H9 (cell line): Measurements from ENCODE around the gene PAIP1. TPM values are rescaled to one million over a fixed set of nuclear protein-coding genes. Genes with fewer than 3 reads are reported as not detected.

ENCODE experiments used
- DNase-seq: peaks from one replicate; pipeline ENCODE4 v3.0.0-alpha.2; 2017
- H2AFZ ChIP-seq: one replicate; pipeline ENCODE4 v1.6.1; 2013; ENCODE audit warnings: mild to moderate bottlenecking, low read length, control low read depth, moderate library complexity
- H2AK5ac ChIP-seq: 2 replicates; pipeline ENCODE4 v1.6.1; 2013; ENCODE audit warnings: low read length, control low read depth, mixed read lengths; ENCODE audit not compliant: insufficient read length
- H2BK120ac ChIP-seq: one replicate; pipeline ENCODE4 v1.6.1; 2013; ENCODE audit warnings: low read depth, mild to moderate bottlenecking, low read length, control low read depth, inconsistent platforms; ENCODE audit not compliant: poor library complexity, severe bottlenecking
- H2BK12ac ChIP-seq: 2 replicates; pipeline ENCODE4 v1.6.1; 2013; ENCODE audit warnings: low read length, control low read depth, mixed read lengths, low read depth; ENCODE audit not compliant: insufficient read length
- H2BK15ac ChIP-seq: 2 replicates; pipeline ENCODE4 v1.6.1; 2013; ENCODE audit warnings: low read depth, low read length, control low read depth
- H2BK20ac ChIP-seq: one replicate; pipeline ENCODE4 v1.6.1; 2013; ENCODE audit warnings: low read depth, mild to moderate bottlenecking, low read length, control low read depth, inconsistent platforms; ENCODE audit not compliant: poor library complexity, severe bottlenecking
- H2BK5ac ChIP-seq: 2 replicates; pipeline ENCODE4 v1.6.1; 2013; ENCODE audit warnings: low read length, control low read depth, mixed read lengths; ENCODE audit not compliant: insufficient read length
- H3K14ac ChIP-seq: 2 replicates; pipeline ENCODE4 v1.6.1; 2013; ENCODE audit warnings: low read length, control low read depth; ENCODE audit not compliant: insufficient read depth
- H3K18ac ChIP-seq: 2 replicates; pipeline ENCODE4 v1.6.1; 2013; ENCODE audit warnings: low read depth, mild to moderate bottlenecking, mixed read lengths, low read length, control low read depth; ENCODE audit not compliant: insufficient read length
- H3K23ac ChIP-seq: 2 replicates; pipeline ENCODE4 v1.6.1; 2013; ENCODE audit warnings: low read length, control low read depth, mixed read lengths, low read depth; ENCODE audit not compliant: insufficient read length
- H3K23me2 ChIP-seq: 2 replicates; pipeline ENCODE4 v1.6.1; 2013; ENCODE audit warnings: low read depth, mild to moderate bottlenecking, mixed read lengths, low read length, control low read depth; ENCODE audit not compliant: insufficient read length, poor library complexity, severe bottlenecking
- H3K27ac ChIP-seq: 2 replicates; pipeline ENCODE4 v1.5.1; 2013; ENCODE audit warnings: low read length, control low read depth, mixed read lengths, low read depth; ENCODE audit not compliant: insufficient read length
- H3K27me3 ChIP-seq: 2 replicates; pipeline ENCODE4 v1.6.1; 2013; ENCODE audit warnings: low read length, control low read depth, inconsistent platforms; ENCODE audit not compliant: insufficient read depth
- H3K4ac ChIP-seq: 2 replicates; pipeline ENCODE4 v1.6.1; 2013; ENCODE audit warnings: low read depth, mild to moderate bottlenecking, control low read depth, inconsistent platforms, low read length, moderate library complexity
- H3K4me1 ChIP-seq: 2 replicates; pipeline ENCODE4 v1.6.1; 2013; ENCODE audit warnings: low read length, control low read depth, inconsistent platforms; ENCODE audit not compliant: insufficient read depth
- H3K4me2 ChIP-seq: 2 replicates; pipeline ENCODE4 v1.6.1; 2013; ENCODE audit warnings: low read length, control low read depth, mixed read lengths; ENCODE audit not compliant: insufficient read length, insufficient read depth
- H3K56ac ChIP-seq: 2 replicates; pipeline ENCODE4 v1.6.1; 2013; ENCODE audit warnings: low read depth, mild to moderate bottlenecking, mixed read lengths, low read length, control low read depth; ENCODE audit not compliant: insufficient read length
- H3K79me1 ChIP-seq: 2 replicates; pipeline ENCODE4 v1.6.1; 2013; ENCODE audit warnings: low read depth, mild to moderate bottlenecking, moderate library complexity, low read length, control low read depth, inconsistent platforms; ENCODE audit not compliant: insufficient read depth, poor library complexity, severe bottlenecking
- H3K79me2 ChIP-seq: 2 replicates; pipeline ENCODE4 v1.6.1; 2013; ENCODE audit warnings: low read length, control low read depth, inconsistent platforms; ENCODE audit not compliant: insufficient read depth
- H3K9ac ChIP-seq: 2 replicates; pipeline ENCODE4 v1.6.1; 2013; ENCODE audit warnings: low read length, control low read depth, mixed read lengths; ENCODE audit not compliant: insufficient read length; ENCODE audit errors: extremely low read depth
- H3K9me3 ChIP-seq: one replicate; pipeline ENCODE4 v1.6.1; 2013; ENCODE audit warnings: low read depth, low read length, inconsistent platforms; ENCODE audit not compliant: control insufficient read depth
- H3T11ph ChIP-seq: one replicate; pipeline ENCODE4 v1.6.1; 2013; ENCODE audit warnings: mild to moderate bottlenecking, low read length, control low read depth, inconsistent platforms
- H4K20me1 ChIP-seq: one replicate; pipeline ENCODE4 v1.6.1; 2013; ENCODE audit not compliant: control insufficient read depth, insufficient read length, insufficient read depth
- H4K5ac ChIP-seq: 2 replicates; pipeline ENCODE4 v1.6.1; 2013; ENCODE audit warnings: low read depth, mild to moderate bottlenecking, mixed read lengths, low read length, control low read depth; ENCODE audit not compliant: insufficient read length
- H4K8ac ChIP-seq: replicated peaks from 2 replicates; pipeline ENCODE4 v1.6.1; 2013; ENCODE audit warnings: low read length, control low read depth, mixed read lengths, low read depth; ENCODE audit not compliant: insufficient read length
- H4K91ac ChIP-seq: 2 replicates; pipeline ENCODE4 v1.6.1; 2013; ENCODE audit warnings: low read depth, mild to moderate bottlenecking, moderate library complexity, mixed read lengths, low read length, control low read depth; ENCODE audit not compliant: insufficient read length
- H3K27ac Mint-ChIP-seq, 3 experiments: 2 replicates in 2 of 3; 3 replicates in 1 of 3; pipeline ENCODE4 v1.8.0; 2020 to 2021; ENCODE audit warnings: mixed read lengths in 3 of 3, mild to moderate bottlenecking in 1 of 3, moderate library complexity in 1 of 3
- H3K27me3 Mint-ChIP-seq: 2 replicates; pipeline ENCODE4 v1.8.0; 2021; ENCODE audit warnings: low read depth, mild to moderate bottlenecking, moderate library complexity, mixed read lengths
- H3K36me3 Mint-ChIP-seq, 3 experiments: 2 replicates in 2 of 3; 3 replicates in 1 of 3; pipeline ENCODE4 v1.8.0; 2020 to 2021; ENCODE audit warnings: low read depth in 3 of 3, mixed read lengths in 3 of 3; ENCODE audit not compliant: insufficient read depth in 1 of 3
- H3K4me1 Mint-ChIP-seq, 2 experiments: 2 replicates each; pipeline ENCODE4 v1.8.0; 2020; ENCODE audit warnings: mixed read lengths in 2 of 2
- H3K4me3 Mint-ChIP-seq, 2 experiments: 2 replicates in 1 of 2; 3 replicates in 1 of 2; pipeline ENCODE4 v1.8.0; 2020 to 2021; ENCODE audit warnings: mild to moderate bottlenecking in 2 of 2, mixed read lengths in 2 of 2, moderate library complexity in 1 of 2
- H3K9me3 Mint-ChIP-seq, 2 experiments: 2 replicates in 1 of 2; 3 replicates in 1 of 2; pipeline ENCODE4 v1.8.0; 2020; ENCODE audit warnings: mild to moderate bottlenecking in 2 of 2, mixed read lengths in 2 of 2, moderate library complexity in 1 of 2
- WGBS: extraction: QIAGEN DNeasy Blood & Tissue Kit; methylation state at CpG from one replicate; pipeline ENCODE4 v1.1.7; 2013; ENCODE audit warnings: missing lambda C conversion rate, low lambda C conversion rate, mixed read lengths; ENCODE audit not compliant: insufficient read length; ENCODE audit errors: extremely low coverage; 5-methylcytosine and 5-hydroxymethylcytosine counted together
- long read RNA-seq: library from polyadenylated mRNA; unstranded; transcript quantifications from one replicate; pipeline ENCODE4 v2.0.0, GENCODE V29; 2020
- total RNA-seq: library from RNA; stranded (reverse); gene quantifications from 2 replicates; pipeline ENCODE4 v1.2.1, GENCODE V29; 2021
- TF ChIP-seq, protein P1 (sequence below): fragments of 200-600 bp; sonication (generic); conservative IDR thresholded peaks from 3 replicates; pipeline ENCODE4 v1.8.0; 2021; ENCODE audit warnings: antibody characterized with exemption, mild to moderate bottlenecking

The PAIP1 gene, protein sequence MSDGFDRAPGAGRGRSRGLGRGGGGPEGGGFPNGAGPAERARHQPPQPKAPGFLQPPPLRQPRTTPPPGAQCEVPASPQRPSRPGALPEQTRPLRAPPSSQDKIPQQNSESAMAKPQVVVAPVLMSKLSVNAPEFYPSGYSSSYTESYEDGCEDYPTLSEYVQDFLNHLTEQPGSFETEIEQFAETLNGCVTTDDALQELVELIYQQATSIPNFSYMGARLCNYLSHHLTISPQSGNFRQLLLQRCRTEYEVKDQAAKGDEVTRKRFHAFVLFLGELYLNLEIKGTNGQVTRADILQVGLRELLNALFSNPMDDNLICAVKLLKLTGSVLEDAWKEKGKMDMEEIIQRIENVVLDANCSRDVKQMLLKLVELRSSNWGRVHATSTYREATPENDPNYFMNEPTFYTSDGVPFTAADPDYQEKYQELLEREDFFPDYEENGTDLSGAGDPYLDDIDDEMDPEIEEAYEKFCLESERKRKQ
- total RNA-seq, result 87.9 and 92.9 TPM in 2 replicates
- long read RNA-seq, transcript PAIP1-202 (11 exons, 1,814 nt), result minor isoform, 17 of 313 reads
- long read RNA-seq, transcript PAIP1-201 (11 exons, 2,782 nt), result minor isoform, 32 of 313 reads
- long read RNA-seq, transcript PAIP1-203 (11 exons, 1,734 nt), result major isoform, 202 of 313 reads
- long read RNA-seq, partial matches to known transcripts, result 16 of 313 reads
- long read RNA-seq, other reads (novel, unspliced or antisense), result 46 of 313 reads

DNA sequence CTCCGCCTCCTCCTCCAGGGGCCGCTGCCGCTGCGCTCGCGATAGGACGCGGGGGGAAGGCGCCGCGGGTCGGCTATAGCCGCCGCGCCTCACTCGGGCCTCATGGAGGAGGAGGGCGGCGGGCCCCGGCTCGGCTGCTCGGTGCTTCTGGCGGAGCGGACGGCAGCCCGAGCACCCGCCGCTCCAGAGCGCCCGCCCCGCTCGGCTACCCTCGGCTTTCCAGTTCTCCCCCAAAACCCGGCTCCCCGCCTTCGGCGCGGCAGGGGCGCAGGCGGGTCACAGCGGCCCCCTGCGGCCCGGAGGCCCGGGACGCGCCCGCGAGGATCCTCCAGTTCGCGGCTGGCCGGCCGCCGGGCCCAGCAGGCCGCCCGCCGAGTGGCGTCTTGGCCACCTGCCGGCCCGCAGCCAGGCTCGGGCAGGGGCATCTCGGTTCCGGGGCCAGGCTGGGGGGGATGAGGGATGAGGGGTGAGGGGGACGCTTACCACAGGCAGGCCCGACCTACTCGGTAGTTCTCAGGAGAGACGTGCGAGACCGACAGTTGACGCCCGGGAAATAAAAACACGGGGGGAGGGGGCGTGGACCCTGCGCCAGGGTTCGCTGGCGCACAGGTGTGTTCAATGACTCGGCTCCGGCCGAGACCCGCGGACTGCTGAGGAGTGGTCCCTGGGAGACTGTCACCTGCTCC is at the start of gene PAIP1:
Gene PAIP1 (minus strand): TSS at position 221 of the 686 bp plus-strand sequence. CDS start 231 bp downstream, outside the sequence.
- H2BK15ac ChIP-seq, result no peak within 1 kb of the TSS
- H3K4me1 ChIP-seq, result 0 out of 2 replicates have a peak, but pooled peaks cover 2% of the 10 kb centered on the region
- peak within 1 kb of the TSS; percentile 14 for H3K27ac ChIP-seq
- H2AK5ac ChIP-seq, result no peak within 1 kb of the TSS
- H4K20me1 ChIP-seq, result no peaks in the 10 kb centered on the region
- no peaks in the 10 kb centered on the region for H3K9me3 ChIP-seq
- peak within 1 kb of the TSS; percentile 92 for H2BK120ac ChIP-seq
- no peak within 1 kb of the TSS for H4K8ac ChIP-seq
- peak within 1 kb of the TSS; percentile 99; the same call in 1 of the 2 replicates for H3K4ac ChIP-seq
- H2BK12ac ChIP-seq, result no peak within 1 kb of the TSS
- H2BK20ac ChIP-seq, result no peak within 1 kb of the TSS
- Mint-ChIP-seq H3K36me3 (peaks cover 0 to 7% (median 2%) of the 10 kb centered on the region in 3 experiments; a peak in 4 of 7 replicates), H3K4me1 (peaks cover 14 to 15% of the 10 kb centered on the region in 2 experiments), H3K9me3 (peaks cover 0 to 2% of the 10 kb centered on the region in 2 experiments; a peak in 1 of 5 replicates), H3K4me3 (peak within 1 kb of the TSS; percentile 80 to 92), H3K27me3 (no peaks in the 10 kb centered on the region; the same call in 1 of the 2 replicates), H3K27ac (peak within 1 kb of the TSS; percentile 87 to 98 (median 98))
- no peak within 1 kb of the TSS for H3K23ac ChIP-seq
- no peaks in the 10 kb centered on the region for H3K27me3 ChIP-seq
- H3K18ac ChIP-seq, result peak within 1 kb of the TSS; percentile 100
- peak within 1 kb of the TSS; percentile 100 for H3K14ac ChIP-seq
- H3K23me2 ChIP-seq, result peaks cover 8% of the 10 kb centered on the region
- H3K4me2 ChIP-seq, result peak within 1 kb of the TSS; percentile 76
- no peaks in the 10 kb centered on the region for H3K79me1 ChIP-seq
- DNase-seq, result peak; percentile 81
- peak within 1 kb of the TSS; percentile 98 for H3K9ac ChIP-seq
- peak within 1 kb of the TSS; percentile 86 for H2AFZ ChIP-seq
- TF ChIP-seq, protein P1, sequence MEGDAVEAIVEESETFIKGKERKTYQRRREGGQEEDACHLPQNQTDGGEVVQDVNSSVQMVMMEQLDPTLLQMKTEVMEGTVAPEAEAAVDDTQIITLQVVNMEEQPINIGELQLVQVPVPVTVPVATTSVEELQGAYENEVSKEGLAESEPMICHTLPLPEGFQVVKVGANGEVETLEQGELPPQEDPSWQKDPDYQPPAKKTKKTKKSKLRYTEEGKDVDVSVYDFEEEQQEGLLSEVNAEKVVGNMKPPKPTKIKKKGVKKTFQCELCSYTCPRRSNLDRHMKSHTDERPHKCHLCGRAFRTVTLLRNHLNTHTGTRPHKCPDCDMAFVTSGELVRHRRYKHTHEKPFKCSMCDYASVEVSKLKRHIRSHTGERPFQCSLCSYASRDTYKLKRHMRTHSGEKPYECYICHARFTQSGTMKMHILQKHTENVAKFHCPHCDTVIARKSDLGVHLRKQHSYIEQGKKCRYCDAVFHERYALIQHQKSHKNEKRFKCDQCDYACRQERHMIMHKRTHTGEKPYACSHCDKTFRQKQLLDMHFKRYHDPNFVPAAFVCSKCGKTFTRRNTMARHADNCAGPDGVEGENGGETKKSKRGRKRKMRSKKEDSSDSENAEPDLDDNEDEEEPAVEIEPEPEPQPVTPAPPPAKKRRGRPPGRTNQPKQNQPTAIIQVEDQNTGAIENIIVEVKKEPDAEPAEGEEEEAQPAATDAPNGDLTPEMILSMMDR, result peak; percentile 60
- no CpG with 5 or more reads among the region's 79 CpGs for WGBS
- peak within 1 kb of the TSS; percentile 94 for H4K5ac ChIP-seq
- peaks cover 18% of the 10 kb centered on the region; the same call in 1 of the 2 replicates for H3K79me2 ChIP-seq
- no peak within 1 kb of the TSS for H3K56ac ChIP-seq
- H4K91ac ChIP-seq, result peak within 1 kb of the TSS; percentile 85
- H2BK5ac ChIP-seq, result peak within 1 kb of the TSS; percentile 90
- no peak within 1 kb of the TSS for H3T11ph ChIP-seq
